H9 (cell line): ENCODE measurements around the gene ARHGAP40. TPM values are rescaled to one million over a fixed set of nuclear protein-coding genes. Genes with fewer than 3 reads are reported as not detected.

Source experiments
- DNase-seq: peaks from one replicate; pipeline ENCODE4 v3.0.0-alpha.2; 2017
- H2AFZ ChIP-seq: one replicate; pipeline ENCODE4 v1.6.1; 2013; ENCODE audit warnings: mild to moderate bottlenecking, low read length, control low read depth, moderate library complexity
- H2AK5ac ChIP-seq: 2 replicates; pipeline ENCODE4 v1.6.1; 2013; ENCODE audit warnings: low read length, control low read depth, mixed read lengths; ENCODE audit not compliant: insufficient read length
- H2BK120ac ChIP-seq: one replicate; pipeline ENCODE4 v1.6.1; 2013; ENCODE audit warnings: low read depth, mild to moderate bottlenecking, low read length, control low read depth, inconsistent platforms; ENCODE audit not compliant: poor library complexity, severe bottlenecking
- H2BK12ac ChIP-seq: 2 replicates; pipeline ENCODE4 v1.6.1; 2013; ENCODE audit warnings: low read length, control low read depth, mixed read lengths, low read depth; ENCODE audit not compliant: insufficient read length
- H2BK15ac ChIP-seq: 2 replicates; pipeline ENCODE4 v1.6.1; 2013; ENCODE audit warnings: low read depth, low read length, control low read depth
- H2BK20ac ChIP-seq: one replicate; pipeline ENCODE4 v1.6.1; 2013; ENCODE audit warnings: low read depth, mild to moderate bottlenecking, low read length, control low read depth, inconsistent platforms; ENCODE audit not compliant: poor library complexity, severe bottlenecking
- H2BK5ac ChIP-seq: 2 replicates; pipeline ENCODE4 v1.6.1; 2013; ENCODE audit warnings: low read length, control low read depth, mixed read lengths; ENCODE audit not compliant: insufficient read length
- H3K14ac ChIP-seq: 2 replicates; pipeline ENCODE4 v1.6.1; 2013; ENCODE audit warnings: low read length, control low read depth; ENCODE audit not compliant: insufficient read depth
- H3K18ac ChIP-seq: 2 replicates; pipeline ENCODE4 v1.6.1; 2013; ENCODE audit warnings: low read depth, mild to moderate bottlenecking, mixed read lengths, low read length, control low read depth; ENCODE audit not compliant: insufficient read length
- H3K23ac ChIP-seq: 2 replicates; pipeline ENCODE4 v1.6.1; 2013; ENCODE audit warnings: low read length, control low read depth, mixed read lengths, low read depth; ENCODE audit not compliant: insufficient read length
- H3K23me2 ChIP-seq: 2 replicates; pipeline ENCODE4 v1.6.1; 2013; ENCODE audit warnings: low read depth, mild to moderate bottlenecking, mixed read lengths, low read length, control low read depth; ENCODE audit not compliant: insufficient read length, poor library complexity, severe bottlenecking
- H3K27ac ChIP-seq: 2 replicates; pipeline ENCODE4 v1.5.1; 2013; ENCODE audit warnings: low read length, control low read depth, mixed read lengths, low read depth; ENCODE audit not compliant: insufficient read length
- H3K27me3 ChIP-seq: 2 replicates; pipeline ENCODE4 v1.6.1; 2013; ENCODE audit warnings: low read length, control low read depth, inconsistent platforms; ENCODE audit not compliant: insufficient read depth
- H3K4ac ChIP-seq: 2 replicates; pipeline ENCODE4 v1.6.1; 2013; ENCODE audit warnings: low read depth, mild to moderate bottlenecking, control low read depth, inconsistent platforms, low read length, moderate library complexity
- H3K4me1 ChIP-seq: 2 replicates; pipeline ENCODE4 v1.6.1; 2013; ENCODE audit warnings: low read length, control low read depth, inconsistent platforms; ENCODE audit not compliant: insufficient read depth
- H3K4me2 ChIP-seq: 2 replicates; pipeline ENCODE4 v1.6.1; 2013; ENCODE audit warnings: low read length, control low read depth, mixed read lengths; ENCODE audit not compliant: insufficient read length, insufficient read depth
- H3K56ac ChIP-seq: 2 replicates; pipeline ENCODE4 v1.6.1; 2013; ENCODE audit warnings: low read depth, mild to moderate bottlenecking, mixed read lengths, low read length, control low read depth; ENCODE audit not compliant: insufficient read length
- H3K79me1 ChIP-seq: 2 replicates; pipeline ENCODE4 v1.6.1; 2013; ENCODE audit warnings: low read depth, mild to moderate bottlenecking, moderate library complexity, low read length, control low read depth, inconsistent platforms; ENCODE audit not compliant: insufficient read depth, poor library complexity, severe bottlenecking
- H3K79me2 ChIP-seq: 2 replicates; pipeline ENCODE4 v1.6.1; 2013; ENCODE audit warnings: low read length, control low read depth, inconsistent platforms; ENCODE audit not compliant: insufficient read depth
- H3K9ac ChIP-seq: 2 replicates; pipeline ENCODE4 v1.6.1; 2013; ENCODE audit warnings: low read length, control low read depth, mixed read lengths; ENCODE audit not compliant: insufficient read length; ENCODE audit errors: extremely low read depth
- H3K9me3 ChIP-seq: one replicate; pipeline ENCODE4 v1.6.1; 2013; ENCODE audit warnings: low read depth, low read length, inconsistent platforms; ENCODE audit not compliant: control insufficient read depth
- H3T11ph ChIP-seq: one replicate; pipeline ENCODE4 v1.6.1; 2013; ENCODE audit warnings: mild to moderate bottlenecking, low read length, control low read depth, inconsistent platforms
- H4K20me1 ChIP-seq: one replicate; pipeline ENCODE4 v1.6.1; 2013; ENCODE audit not compliant: control insufficient read depth, insufficient read length, insufficient read depth
- H4K5ac ChIP-seq: 2 replicates; pipeline ENCODE4 v1.6.1; 2013; ENCODE audit warnings: low read depth, mild to moderate bottlenecking, mixed read lengths, low read length, control low read depth; ENCODE audit not compliant: insufficient read length
- H4K8ac ChIP-seq: replicated peaks from 2 replicates; pipeline ENCODE4 v1.6.1; 2013; ENCODE audit warnings: low read length, control low read depth, mixed read lengths, low read depth; ENCODE audit not compliant: insufficient read length
- H4K91ac ChIP-seq: 2 replicates; pipeline ENCODE4 v1.6.1; 2013; ENCODE audit warnings: low read depth, mild to moderate bottlenecking, moderate library complexity, mixed read lengths, low read length, control low read depth; ENCODE audit not compliant: insufficient read length
- H3K27ac Mint-ChIP-seq, 3 experiments: 2 replicates in 2 of 3; 3 replicates in 1 of 3; pipeline ENCODE4 v1.8.0; 2020 to 2021; ENCODE audit warnings: mixed read lengths in 3 of 3, mild to moderate bottlenecking in 1 of 3, moderate library complexity in 1 of 3
- H3K27me3 Mint-ChIP-seq: 2 replicates; pipeline ENCODE4 v1.8.0; 2021; ENCODE audit warnings: low read depth, mild to moderate bottlenecking, moderate library complexity, mixed read lengths
- H3K36me3 Mint-ChIP-seq, 3 experiments: 2 replicates in 2 of 3; 3 replicates in 1 of 3; pipeline ENCODE4 v1.8.0; 2020 to 2021; ENCODE audit warnings: low read depth in 3 of 3, mixed read lengths in 3 of 3; ENCODE audit not compliant: insufficient read depth in 1 of 3
- H3K4me1 Mint-ChIP-seq, 2 experiments: 2 replicates each; pipeline ENCODE4 v1.8.0; 2020; ENCODE audit warnings: mixed read lengths in 2 of 2
- H3K4me3 Mint-ChIP-seq, 2 experiments: 2 replicates in 1 of 2; 3 replicates in 1 of 2; pipeline ENCODE4 v1.8.0; 2020 to 2021; ENCODE audit warnings: mild to moderate bottlenecking in 2 of 2, mixed read lengths in 2 of 2, moderate library complexity in 1 of 2
- H3K9me3 Mint-ChIP-seq, 2 experiments: 2 replicates in 1 of 2; 3 replicates in 1 of 2; pipeline ENCODE4 v1.8.0; 2020; ENCODE audit warnings: mild to moderate bottlenecking in 2 of 2, mixed read lengths in 2 of 2, moderate library complexity in 1 of 2
- CTCF ChIP-seq: fragments of 200-600 bp; sonication (generic); conservative IDR thresholded peaks from 3 replicates; pipeline ENCODE4 v1.8.0; 2021; ENCODE audit warnings: antibody characterized with exemption, mild to moderate bottlenecking
- WGBS: extraction: QIAGEN DNeasy Blood & Tissue Kit; methylation state at CpG from one replicate; pipeline ENCODE4 v1.1.7; 2013; ENCODE audit warnings: missing lambda C conversion rate, low lambda C conversion rate, mixed read lengths; ENCODE audit not compliant: insufficient read length; ENCODE audit errors: extremely low coverage; 5-methylcytosine and 5-hydroxymethylcytosine counted together
- total RNA-seq: library from RNA; stranded (reverse); gene quantifications from 2 replicates; pipeline ENCODE4 v1.2.1, GENCODE V29; 2021

The ARHGAP40 gene
- total RNA-seq, 1 experiment from 2014 or later, result 0.17 TPM

DNA sequence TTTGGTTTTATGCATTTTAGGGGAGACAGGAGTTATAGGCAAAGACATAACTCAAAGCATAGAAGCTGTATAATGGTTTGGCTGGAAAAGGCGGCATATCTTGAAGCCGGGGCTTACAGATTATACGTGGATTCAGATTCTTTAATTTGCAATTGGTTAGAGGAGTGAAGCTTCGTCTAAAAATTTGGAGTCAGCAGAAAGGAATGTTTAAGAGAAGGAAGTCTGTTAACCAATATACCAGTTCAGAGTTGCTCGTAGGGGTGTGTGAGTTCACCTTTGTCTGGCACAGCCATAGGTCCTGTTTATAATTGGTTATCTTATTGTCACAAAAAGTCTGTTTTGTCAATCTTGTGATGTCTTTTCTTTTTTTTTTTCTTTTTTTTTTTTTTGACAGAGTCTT lies 8.9 kb downstream of the ARHGAP40 start:
- H3K9me3 Mint-ChIP-seq, result no peaks in the 10 kb centered on the region
- no peaks in the 10 kb centered on the region for H3K79me1 ChIP-seq
- DNase-seq, result no peak
- H3K4me1 Mint-ChIP-seq, result peaks cover 12 to 13% of the 10 kb centered on the region in 2 experiments
- no peak overlapping the region for H3K4me3 Mint-ChIP-seq
- H3K56ac ChIP-seq, result no peak overlapping the region
- no peak overlapping the region for H2AFZ ChIP-seq
- H2BK12ac ChIP-seq, result no peak overlapping the region
- H3K4ac ChIP-seq, result no peak overlapping the region
- no peaks in the 10 kb centered on the region; the same call in 1 of the 2 replicates for H3K27me3 Mint-ChIP-seq
- H3K9ac ChIP-seq, result no peak overlapping the region
- H3K36me3 Mint-ChIP-seq, result no peaks in the 10 kb centered on the region
- no peaks in the 10 kb centered on the region for H3K4me1 ChIP-seq
- H3K23me2 ChIP-seq, result no peaks in the 10 kb centered on the region
- no peak overlapping the region for H2BK5ac ChIP-seq
- no peak overlapping the region for H4K8ac ChIP-seq
- H3T11ph ChIP-seq, result no peak overlapping the region
- no CpG with 5 or more reads among the region's 5 CpGs for WGBS
- H3K4me2 ChIP-seq, result no peak overlapping the region
- no peak overlapping the region for H2AK5ac ChIP-seq
- no peak overlapping the region for H2BK120ac ChIP-seq
- H3K27ac Mint-ChIP-seq, result no peak overlapping the region
- H3K27ac ChIP-seq, result no peak overlapping the region
- no peak overlapping the region for H4K91ac ChIP-seq
- no peak overlapping the region for H2BK20ac ChIP-seq
- H3K14ac ChIP-seq, result no peak overlapping the region
- H3K27me3 ChIP-seq, result no peaks in the 10 kb centered on the region
- no peaks in the 10 kb centered on the region for H3K79me2 ChIP-seq
- H2BK15ac ChIP-seq, result no peak overlapping the region
- no peak overlapping the region for H3K18ac ChIP-seq
- no peak for TF ChIP-seq CTCF
- no peaks in the 10 kb centered on the region for H3K9me3 ChIP-seq
- H3K23ac ChIP-seq, result no peak overlapping the region
- H4K5ac ChIP-seq, result no peak overlapping the region
- H4K20me1 ChIP-seq, result no peaks in the 10 kb centered on the region
